HG02970 (cell line): Measurements from ENCODE around the gene ANAPC2.

ENCODE experiments used
- ATAC-seq: cut with Tn5 transposase; IDR thresholded peaks from one replicate; pipeline ENCODE4 v1.9.1; 2021; ENCODE audit warnings: mild to moderate bottlenecking, moderate library complexity, moderate number of reproducible peaks; ENCODE audit not compliant: unreplicated experiment, low FRiP score

The ANAPC2 gene

DNA sequence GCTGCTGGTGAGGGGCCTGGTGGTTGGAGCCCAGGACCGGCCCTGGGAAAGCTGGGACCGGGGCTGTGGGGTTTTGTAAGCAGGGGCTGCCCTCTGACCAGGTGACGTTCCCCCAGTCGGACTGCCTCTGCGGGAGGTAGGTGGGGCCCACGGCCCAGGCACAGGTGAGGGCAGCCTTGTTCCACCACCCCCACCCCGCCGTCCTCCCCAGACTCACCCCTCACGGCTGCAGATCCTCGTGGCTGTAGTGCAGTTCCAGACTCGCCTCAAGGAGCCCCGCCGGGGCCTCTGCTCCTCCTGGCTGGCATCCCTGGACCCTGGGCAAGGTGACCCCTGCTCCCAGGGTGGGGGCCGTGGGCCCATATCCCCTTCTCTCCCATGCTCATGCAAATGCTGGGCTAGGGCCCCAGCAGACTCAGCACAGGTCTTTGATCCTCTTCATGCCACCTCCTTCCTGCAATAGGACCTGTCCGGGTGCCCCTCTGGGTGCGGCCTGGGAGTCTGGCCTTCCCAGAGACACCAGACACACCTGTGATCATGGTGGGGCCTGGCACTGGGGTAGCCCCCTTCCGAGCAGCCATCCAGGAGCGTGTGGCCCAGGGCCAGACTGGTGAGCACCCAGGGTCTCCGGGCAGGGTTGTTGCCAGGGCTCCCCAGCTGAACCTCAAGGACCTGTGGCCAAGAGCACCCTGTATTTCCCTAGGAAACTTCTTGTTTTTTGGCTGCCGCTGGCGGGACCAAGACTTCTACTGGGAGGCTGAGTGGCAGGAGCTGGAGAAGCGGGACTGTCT, 27.0 kb upstream of the ANAPC2 start:
- no peak for ATAC-seq

DNA sequence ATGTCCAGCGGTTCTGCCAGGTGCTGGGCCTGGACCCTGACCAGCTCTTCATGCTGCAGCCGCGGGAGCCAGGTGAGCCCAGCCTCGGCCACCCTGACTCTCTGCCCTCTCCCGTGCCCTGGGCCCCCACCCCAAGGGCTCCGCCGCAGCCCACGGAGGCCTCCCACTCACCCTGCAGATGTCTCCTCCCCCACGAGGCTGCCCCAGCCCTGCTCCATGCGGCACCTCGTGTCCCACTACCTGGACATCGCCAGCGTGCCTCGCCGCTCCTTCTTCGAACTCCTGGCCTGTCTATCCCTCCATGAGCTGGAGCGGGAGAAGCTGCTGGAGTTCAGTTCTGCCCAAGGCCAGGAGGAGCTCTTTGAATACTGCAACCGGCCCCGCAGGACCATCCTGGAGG, 26.3 kb upstream of the ANAPC2 start:
- no peak for ATAC-seq

DNA sequence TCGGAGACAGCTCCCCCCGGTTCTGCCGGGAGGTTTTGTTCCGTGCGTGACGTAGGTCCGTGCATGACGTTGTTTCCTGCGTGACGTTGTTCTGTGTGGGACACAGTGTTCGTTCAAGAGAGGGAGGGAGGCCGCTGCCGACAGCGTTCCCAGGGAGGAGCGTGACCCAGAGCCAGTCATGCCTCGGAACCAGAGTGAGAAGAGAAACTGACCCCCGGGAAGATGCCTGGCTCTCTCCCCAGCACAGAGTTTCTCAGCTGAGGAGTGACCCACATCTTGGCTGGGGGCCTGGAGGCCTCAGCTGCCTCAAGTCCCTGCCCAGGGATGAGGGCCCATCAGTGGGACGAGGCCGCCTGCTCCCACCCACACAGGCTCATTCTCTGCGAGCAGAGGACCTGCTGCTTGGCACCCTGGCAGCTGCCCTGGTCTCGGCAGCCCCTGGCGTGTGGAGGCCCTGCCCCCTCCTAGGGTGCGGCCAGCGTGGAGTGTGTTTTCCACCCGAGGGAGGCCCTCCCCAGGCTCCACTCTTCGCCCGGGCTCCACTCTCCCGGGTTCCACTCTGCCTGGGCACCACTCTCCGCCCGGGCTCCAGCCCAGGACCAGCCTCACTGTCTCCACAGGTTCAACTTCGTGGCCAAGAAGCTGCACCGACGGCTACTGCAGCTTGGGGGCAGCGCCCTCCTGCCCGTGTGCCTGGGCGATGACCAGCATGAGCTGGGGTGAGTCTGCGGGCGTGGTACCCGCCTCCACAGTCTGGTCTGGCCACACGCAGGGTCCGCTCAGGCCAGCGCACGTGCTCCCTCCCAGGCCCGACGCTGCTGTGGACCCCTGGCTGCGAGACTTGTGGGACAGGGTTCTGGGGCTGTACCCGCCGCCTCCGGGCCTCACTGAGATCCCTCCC, 25.1 kb upstream of the ANAPC2 start:
- ATAC-seq = no peak

DNA sequence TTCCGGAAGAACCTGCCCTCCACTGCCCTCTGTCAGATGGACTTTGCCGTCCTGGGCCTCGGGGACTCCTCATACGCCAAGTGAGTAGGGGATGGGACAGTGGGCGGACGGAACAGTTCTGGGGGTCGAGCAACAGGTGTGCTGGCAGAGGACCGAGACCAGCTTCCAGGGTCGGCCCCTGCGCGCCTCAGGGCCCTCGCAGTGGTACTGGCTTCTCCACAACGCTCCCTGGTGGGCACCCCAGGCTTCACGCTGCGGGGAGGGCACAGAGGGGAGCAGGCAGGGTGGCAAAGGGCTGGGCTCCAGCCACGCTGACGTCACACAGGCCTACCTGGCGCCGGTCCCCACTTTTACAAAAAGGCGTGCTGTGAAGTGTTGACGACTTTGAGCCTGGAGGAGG, 24.2 kb upstream of the ANAPC2 start:
- no peak for ATAC-seq

DNA sequence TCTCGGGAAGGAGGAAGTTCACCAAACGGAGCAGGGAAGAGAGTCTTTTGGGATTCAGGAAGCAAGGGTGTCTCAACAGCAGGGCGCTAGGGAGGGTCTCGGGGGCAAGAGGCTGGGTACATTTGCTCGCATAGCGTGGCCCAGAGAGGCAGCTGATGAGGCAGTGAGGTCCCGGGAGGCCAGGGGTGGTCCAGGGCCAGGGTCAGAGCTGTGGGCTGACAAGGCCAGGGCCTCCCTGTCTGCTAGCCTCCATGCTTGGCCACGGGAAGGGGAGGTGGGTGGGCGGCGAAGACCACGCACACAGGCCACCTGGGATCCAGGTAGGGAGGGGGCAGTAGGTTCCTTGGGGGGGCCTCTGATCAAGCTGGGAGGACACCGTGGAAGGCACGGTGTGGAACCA, 23.2 kb upstream of the ANAPC2 start:
- ATAC-seq = no peak

DNA sequence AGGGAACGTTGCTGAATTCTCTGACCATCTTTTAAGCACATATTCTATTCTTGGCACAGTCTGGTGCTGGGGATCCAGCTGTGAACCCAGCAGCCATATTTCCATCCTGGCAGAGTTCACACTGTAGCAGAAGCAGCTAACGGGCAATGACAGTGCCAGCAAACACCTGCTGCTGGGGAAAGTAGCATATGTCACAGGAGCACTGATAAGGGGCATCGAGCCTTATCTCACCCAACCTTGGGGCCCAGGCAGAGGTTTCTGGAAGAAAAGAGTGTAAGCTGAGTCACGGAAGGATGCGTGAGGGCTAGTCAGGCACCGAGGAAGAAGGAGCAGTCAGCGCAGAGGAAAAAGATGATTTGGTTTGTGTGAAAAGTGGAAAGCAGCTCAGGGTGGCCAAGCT, 18.2 kb upstream of the ANAPC2 start:
- ATAC-seq = no peak

DNA sequence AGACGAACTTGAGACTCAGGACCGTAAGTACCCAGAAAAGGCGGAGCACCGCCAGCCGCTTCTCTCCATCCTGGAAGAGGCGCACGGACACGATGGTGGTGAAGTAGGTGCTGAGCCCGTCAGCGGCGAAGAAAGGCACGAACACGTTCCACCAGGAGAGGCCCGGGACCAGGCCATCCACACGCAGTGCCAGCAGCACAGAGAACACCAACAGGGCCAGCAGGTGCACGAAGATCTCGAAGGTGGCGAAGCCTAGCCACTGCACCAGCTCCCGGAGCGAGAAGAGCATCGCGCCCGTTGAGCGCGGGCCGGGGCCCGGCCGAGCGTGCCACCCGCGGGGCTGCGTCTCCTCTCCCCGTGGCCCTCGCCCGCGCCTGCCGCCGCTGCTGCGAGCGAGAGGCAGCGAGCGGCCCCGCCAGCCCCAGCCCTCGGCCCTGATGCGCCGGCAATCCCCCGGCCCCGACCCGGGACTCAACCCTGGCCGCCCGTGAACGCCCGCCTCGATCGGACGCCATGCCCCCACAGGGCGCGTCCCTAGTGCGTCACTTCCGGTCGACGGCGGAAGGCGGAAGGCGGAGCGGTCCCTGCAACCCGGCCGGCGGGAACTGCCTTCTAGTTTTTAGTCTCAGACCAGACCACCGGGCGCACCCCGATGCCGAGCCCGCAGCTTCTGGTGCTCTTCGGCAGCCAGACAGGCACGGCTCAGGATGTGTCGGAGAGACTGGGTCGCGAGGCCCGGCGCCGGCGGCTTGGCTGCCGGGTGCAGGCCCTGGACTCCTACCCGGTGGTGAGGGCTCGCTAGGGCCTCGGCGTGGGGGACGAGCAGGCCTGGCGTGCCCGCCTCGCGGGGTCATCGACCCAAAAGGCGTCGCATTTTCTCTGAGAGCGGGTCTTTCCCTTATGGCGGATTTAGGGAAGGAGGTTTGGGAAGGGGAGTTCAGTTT, 17.0 kb upstream of the ANAPC2 start, which contains the start of the genes NDOR1 and TMEM203:
TSS of gene NDOR1 (plus strand) at position 575 of the 944 bp plus-strand sequence. CDS start at position 653, 78 bp downstream.
TSS of gene TMEM203 (minus strand) at position 523 of the 944 bp plus-strand sequence. CDS start at position 289, 234 bp downstream.
- ATAC-seq = peak; percentile 49

DNA sequence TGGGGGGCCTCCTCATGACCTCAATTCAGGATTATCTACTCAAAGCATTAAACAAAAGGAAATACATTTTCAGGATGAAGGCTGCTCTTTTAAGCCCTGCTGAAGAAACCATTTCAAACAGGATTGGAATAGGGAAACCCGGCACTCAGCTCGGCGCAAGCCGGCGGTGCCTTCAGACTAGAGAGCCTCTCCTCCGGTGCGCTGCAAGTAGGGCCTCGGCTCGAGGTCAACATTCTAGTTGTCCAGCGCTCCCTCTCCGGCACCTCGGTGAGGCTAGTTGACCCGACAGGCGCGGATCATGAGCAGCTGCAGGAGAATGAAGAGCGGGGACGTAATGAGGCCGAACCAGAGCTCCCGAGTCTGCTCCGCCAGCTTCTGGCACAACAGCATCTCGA, 16.4 kb upstream of the ANAPC2 start:
- ATAC-seq = no peak

DNA sequence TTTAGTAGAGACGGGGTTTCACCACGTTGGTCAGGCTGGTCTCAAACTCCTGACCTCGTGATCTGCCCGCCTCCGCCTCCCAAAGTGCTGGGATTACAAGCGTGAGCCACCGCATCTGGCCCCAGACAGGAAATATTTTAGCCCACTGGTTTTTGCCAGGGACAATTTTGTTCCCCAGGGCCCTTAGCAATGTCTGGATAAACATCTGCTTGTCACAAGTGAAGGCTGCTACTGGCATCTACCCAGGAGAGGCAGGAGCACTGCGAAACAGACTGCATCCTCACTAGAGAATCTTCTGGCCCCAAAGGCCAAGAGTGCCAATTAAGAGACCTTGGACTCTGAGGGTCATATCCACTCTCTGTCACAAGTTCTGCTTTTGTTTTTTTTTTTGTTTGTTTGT, 14.6 kb upstream of the ANAPC2 start:
- ATAC-seq = no peak

DNA sequence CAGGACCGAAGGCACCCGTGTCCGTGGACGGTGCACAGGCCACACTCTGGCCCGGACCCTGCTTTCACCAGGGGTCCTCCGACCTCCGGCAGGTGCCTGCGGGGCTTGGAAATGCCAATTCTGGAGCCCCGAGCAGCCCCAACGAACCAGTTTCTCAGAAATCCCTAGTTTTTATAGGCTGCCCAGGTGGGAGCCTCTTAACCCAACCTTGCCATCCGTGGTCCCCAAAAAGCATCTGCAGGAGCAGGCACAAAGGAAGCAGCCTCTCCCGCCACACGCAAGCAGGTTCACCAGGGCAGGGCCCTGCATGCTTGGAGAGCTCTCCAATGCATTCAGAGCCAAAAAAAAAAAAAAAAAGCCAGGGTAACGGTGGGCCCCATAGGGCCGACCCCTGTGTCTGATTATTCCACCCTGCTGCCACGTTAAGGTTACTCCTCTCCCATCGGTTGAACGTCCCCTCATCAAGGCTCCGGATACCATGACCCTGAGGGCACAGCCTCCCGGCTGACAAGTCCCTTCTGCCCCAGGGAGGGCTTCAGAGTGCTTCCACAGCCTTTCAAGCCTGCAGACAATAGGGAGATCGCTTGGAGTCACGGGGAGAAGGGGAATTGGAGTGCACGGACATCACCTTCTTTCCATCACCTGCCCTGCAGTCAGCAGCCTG, 13.0 kb upstream of the ANAPC2 start:
- no peak for ATAC-seq

DNA sequence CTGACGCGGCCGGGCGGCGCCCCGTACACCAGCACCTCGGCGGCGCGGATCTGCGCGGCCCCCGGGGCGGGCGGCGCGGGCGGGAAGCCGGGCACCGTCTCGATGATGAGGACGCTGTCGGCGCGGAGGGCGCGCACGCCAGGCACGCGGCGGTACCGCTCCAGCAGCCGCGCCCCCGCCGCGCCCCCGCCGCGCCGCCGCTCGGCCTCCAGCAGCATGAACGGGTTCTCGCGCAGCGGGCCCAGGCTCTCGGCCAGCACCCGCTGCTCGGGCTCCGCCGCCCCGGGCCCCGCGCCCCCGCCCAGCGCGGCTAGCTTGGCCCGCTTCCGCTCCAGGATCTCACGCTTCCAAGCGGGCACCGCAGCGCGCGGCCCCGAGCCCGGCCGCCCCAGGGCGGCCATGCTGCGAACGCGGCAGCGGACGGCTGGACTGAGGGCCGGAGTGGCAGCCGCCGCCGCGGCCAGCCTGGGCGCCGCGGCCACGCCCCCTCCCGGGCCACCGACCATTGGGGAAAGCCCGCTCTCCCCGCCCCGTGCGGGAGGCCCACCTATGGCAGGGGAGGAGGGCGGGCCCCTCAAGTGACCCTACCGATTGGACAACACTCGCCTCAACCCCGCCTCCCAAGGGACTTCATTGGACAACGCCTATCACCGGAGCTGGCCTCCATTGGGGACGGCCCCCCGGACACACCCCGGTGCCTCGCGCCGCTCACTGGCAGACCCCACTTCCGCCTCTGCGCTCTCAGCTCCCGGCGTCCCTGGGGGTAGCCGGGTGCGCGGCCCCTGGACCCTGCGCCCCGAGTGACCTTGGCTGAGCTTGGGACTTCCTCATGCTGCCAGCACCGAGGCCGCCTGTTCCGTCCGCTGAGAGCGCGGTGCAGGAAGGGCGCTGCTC, 12.2 kb upstream of the ANAPC2 start, which contains the start of gene TPRN:
TSS of gene TPRN (minus strand) at position 431 of the 894 bp plus-strand sequence. CDS start at position 401, 30 bp downstream.
- ATAC-seq = peak; percentile 85

DNA sequence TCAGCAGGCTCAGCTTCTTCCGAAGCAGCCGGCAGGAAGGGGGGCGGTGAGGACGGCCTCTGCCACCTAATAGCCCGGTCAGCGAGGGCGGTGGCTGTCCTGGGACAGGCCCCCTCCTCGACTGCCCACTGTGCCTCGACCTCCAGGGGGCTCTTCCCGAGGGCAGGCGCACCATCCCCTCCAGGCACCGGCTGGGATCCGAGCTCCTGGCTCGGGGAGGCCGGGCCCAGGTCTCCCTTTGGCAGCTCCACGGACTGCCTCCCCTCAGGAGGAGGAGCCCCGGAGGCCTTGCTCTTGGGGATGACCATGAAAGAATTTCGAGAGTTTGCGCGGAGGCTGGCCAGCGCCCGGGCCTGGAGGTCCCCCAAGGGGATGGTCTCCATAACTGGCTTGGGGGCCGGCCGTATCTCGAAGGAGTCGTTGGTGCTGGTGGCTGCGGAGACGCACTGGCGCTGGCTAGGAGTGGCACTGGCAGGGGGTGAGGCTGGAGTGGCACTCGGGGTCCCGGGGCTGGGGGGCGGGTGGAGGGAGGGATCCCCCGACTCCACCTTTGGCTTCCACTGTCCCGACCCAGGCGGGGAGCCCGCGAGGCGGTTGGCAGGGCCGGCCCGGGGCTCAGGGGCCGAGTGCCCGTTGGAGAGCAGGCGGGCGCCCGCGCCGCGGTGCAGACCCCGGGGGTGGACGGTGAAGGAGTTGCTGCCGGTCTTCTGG, 11.2 kb upstream of the ANAPC2 start:
- ATAC-seq = no peak

DNA sequence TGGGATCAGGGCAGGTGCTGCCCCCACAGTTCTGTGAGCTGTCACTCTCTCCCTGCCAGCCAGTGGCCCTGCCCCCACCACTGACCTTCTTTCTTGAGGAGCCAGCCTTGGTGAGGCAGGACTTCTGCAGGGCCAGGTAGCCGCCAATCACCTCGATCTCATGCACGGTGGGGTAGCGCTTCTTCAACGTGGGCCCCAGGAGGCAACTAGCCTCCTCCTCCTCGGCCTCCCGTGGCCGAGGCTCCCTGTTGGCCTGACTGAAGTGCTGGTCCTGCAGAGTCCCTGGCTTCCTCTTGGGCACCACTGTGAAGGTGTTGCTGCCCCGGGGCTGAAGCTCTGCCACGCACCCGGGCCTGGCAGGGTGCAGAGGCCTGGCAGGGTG, 10.5 kb upstream of the ANAPC2 start:
- ATAC-seq = no peak

DNA sequence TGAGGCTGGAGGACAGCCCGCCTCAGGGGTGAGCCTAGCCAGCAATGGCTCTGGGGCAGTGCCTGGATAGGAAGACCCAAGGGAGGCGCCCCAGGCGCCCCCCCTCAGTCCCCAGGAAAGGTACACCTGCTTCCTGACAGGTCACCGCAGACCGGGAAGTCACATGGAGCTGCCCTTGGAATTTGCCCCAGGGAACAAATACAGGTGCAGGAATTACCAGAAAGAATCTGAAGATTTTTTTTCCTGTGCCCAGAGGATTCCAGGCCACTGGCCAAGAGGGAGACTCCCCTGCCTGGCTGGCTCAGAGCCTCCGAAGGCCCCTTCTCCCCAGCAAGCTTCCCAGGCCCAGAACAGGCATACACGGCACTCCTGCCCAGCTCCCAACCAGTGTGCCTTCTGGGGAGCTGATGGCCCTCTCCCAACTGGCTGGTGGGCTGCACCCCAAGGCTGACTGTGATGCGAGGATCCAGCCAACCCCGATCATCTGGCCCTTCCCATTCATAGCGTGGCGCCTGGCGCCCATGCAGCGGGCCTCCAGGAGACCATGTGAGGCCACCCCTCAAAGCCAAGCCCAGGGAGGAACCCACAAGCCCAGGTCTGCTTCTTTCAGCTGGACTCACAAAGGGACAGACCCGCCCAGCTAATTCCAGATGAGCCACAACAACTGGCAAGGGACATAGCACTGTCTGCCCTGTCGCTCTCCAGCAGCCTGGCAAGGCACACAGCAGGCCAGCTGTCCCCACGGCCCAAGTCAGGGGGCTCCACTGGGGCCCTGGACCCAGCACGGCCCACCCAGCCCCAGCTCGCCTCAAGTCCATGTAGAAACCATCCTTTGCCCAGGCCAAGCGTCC, 9.9 kb upstream of the ANAPC2 start:
- ATAC-seq = no peak

DNA sequence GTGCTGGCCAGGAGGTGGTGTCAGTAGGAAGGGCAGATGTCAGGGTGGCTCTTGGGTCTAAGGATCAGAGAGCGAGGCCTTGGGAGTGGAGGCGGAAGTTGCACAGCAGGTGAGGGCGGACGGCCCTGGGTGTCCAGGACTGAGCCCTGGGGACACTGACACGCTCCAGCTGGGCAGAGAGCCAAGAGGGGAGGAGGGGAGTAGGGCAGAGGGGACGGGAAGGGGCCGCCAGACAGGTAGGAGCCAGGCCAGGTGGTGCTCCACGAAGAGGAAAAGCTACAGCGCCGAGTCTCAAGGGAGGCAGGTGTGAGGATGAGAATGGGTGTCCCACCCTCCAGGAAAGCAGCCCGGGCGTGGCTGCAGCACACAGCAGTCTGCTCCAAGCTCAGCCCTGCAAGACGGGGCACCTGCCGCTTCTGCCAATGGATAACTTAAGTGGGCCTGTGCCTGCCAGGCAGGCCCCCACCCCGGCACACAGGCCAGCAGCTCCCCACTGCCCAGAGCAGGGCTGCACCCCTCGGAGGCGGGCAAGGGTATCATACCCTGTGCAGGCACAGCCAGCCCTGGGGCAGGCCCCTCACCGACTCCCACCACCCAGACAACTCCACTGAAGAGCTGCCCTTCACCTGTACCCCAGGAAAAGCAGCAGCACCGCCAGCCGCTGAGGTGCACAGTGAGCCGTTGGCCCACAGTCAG, 7.3 kb upstream of the ANAPC2 start:
- no peak for ATAC-seq

DNA sequence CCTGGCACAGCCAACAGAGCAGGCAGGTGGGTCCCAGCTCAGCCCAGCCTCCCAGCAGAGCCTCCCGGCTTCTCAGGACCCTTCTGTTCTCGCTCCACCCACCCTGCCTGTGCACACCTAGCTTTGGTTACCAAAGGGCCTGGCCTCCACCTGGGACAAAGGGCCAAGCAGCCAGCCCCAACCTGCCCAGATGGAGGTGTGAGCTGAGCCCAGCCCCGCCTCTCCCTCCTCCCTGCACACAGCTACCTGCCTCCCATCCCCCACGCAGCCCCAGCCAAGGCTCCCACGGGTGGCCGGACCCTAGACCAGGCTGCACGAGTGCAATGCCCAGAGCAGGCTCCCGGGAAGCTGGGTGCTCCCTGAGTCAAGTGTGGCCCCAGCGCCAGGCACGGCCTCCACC, 6.5 kb upstream of the ANAPC2 start:
- no peak for ATAC-seq

DNA sequence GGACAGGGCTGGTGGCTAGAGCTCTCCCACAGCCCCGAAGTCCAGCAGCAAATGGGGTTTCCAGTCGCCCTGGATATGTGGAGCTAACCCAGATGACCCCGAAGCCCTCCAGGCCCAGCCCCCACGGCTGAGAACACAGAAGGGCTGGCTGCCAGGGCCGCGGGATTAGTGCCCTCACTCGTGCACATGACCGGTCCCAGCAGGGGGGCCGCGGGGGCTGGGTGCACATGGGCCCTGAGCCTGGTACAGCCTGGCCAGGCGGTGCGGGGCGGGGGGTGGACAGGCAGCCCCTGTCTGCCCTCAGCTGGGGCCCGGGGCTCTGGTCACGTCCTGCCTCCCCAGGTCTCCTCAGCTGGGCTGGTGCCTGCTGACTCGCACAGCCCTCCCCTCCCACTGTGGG, 6.0 kb upstream of the ANAPC2 start:
- no peak for ATAC-seq
